Measurements from ENCODE around the gene SUMO4. TPM values are rescaled to one million over a fixed set of nuclear protein-coding genes. Genes with fewer than 3 reads are reported as not detected.

SUMO4 gene
- total RNA-seq, 2 donors from 2014 or later, result 2.0 to 2.4 TPM

GRCh38 chr6:149421132-149421531, 21.1 kb downstream of the SUMO4 start:
- H3K36me3 ChIP-seq, result no peaks in the 10 kb centered on the region
- no peaks in the 10 kb centered on the region for H3K9me3 ChIP-seq
- H3K27ac ChIP-seq, result no peak overlapping the region
- TF ChIP-seq CTCF (IDR thresholded peaks at IDR 0.05) (no peak), POLR2A (IDR thresholded peaks at IDR 0.05) (no peak), POLR2AphosphoS5 (IDR thresholded peaks at IDR 0.05) (no peak)
- no peaks in the 10 kb centered on the region for H3K27me3 ChIP-seq (replicated peaks; ENCODE audit: insufficient read depth)
- H3K4me1 ChIP-seq (replicated peaks), result no peaks in the 10 kb centered on the region
- 81% methylated on average over 5 of the region's 5 CpGs for WGBS
- H3K4me3 ChIP-seq, result no peak overlapping the region
- no peak for DNase-seq (ENCODE audit: low spot score)
- intact Hi-C loops (cut with DNase I), result no loop called here

GRCh38 chr6:149422581-149422980, 22.5 kb downstream of the SUMO4 start:
- Histone ChIP-seq H3K36me3 (no peaks in the 10 kb centered on the region), H3K4me3 (no peak overlapping the region), H3K27me3 (replicated peaks; ENCODE audit: insufficient read depth) (no peaks in the 10 kb centered on the region), H3K9me3 (no peaks in the 10 kb centered on the region), H3K27ac (no peak overlapping the region), H3K4me1 (replicated peaks) (no peaks in the 10 kb centered on the region)
- TF ChIP-seq POLR2A (IDR thresholded peaks at IDR 0.05) (no peak), POLR2AphosphoS5 (IDR thresholded peaks at IDR 0.05) (no peak), CTCF (IDR thresholded peaks at IDR 0.05) (no peak)
- DNase-seq (ENCODE audit: low spot score), result no peak
- WGBS, result 90% methylated on average over 4 of the region's 4 CpGs
- intact Hi-C loops (cut with DNase I), result no loop called here

- Histone ChIP-seq H3K27ac (no peak overlapping the region), H3K27me3 (replicated peaks; ENCODE audit: insufficient read depth) (no peaks in the 10 kb centered on the region), H3K9me3 (no peaks in the 10 kb centered on the region), H3K36me3 (no peaks in the 10 kb centered on the region), H3K4me1 (replicated peaks) (no peaks in the 10 kb centered on the region), H3K4me3 (no peak overlapping the region)
- DNase-seq (ENCODE audit: low spot score), result no peak
- intact Hi-C loops (cut with DNase I), result no loop called here
- TF ChIP-seq POLR2A (IDR thresholded peaks at IDR 0.05) (no peak), POLR2AphosphoS5 (IDR thresholded peaks at IDR 0.05) (no peak), CTCF (IDR thresholded peaks at IDR 0.05) (no peak)
- WGBS, result 66% methylated on average over 7 of the region's 7 CpGs
Observed at GRCh38 chr6:149423964-149424440, 23.9 kb downstream of the SUMO4 start.

- WGBS, result 85% methylated on average over 8 of the region's 8 CpGs
- Histone ChIP-seq H3K36me3 (no peaks in the 10 kb centered on the region), H3K9me3 (no peaks in the 10 kb centered on the region), H3K27me3 (replicated peaks; ENCODE audit: insufficient read depth) (no peaks in the 10 kb centered on the region), H3K27ac (no peak overlapping the region), H3K4me1 (replicated peaks) (no peaks in the 10 kb centered on the region), H3K4me3 (no peak overlapping the region)
- TF ChIP-seq POLR2AphosphoS5 (IDR thresholded peaks at IDR 0.05), result no peak
- TF ChIP-seq CTCF (IDR thresholded peaks at IDR 0.05), result no peak
- no peak for TF ChIP-seq POLR2A (IDR thresholded peaks at IDR 0.05)
- no peak for DNase-seq (ENCODE audit: low spot score)
- intact Hi-C loops (cut with DNase I), result no loop called here
Observed at GRCh38 chr6:149425224-149425623, 25.2 kb downstream of the SUMO4 start.

- TF ChIP-seq POLR2AphosphoS5 (IDR thresholded peaks at IDR 0.05), result no peak
- TF ChIP-seq CTCF (IDR thresholded peaks at IDR 0.05), result no peak
- no peak for TF ChIP-seq POLR2A (IDR thresholded peaks at IDR 0.05)
- Histone ChIP-seq H3K27ac (no peak overlapping the region), H3K36me3 (no peaks in the 10 kb centered on the region), H3K9me3 (no peaks in the 10 kb centered on the region), H3K4me1 (replicated peaks) (no peaks in the 10 kb centered on the region), H3K4me3 (no peak overlapping the region), H3K27me3 (replicated peaks; ENCODE audit: insufficient read depth) (no peaks in the 10 kb centered on the region)
- no peak for DNase-seq (ENCODE audit: low spot score)
- 97% methylated on average over 5 of the region's 5 CpGs for WGBS
- intact Hi-C loops (cut with DNase I), result no loop called here
Observed at GRCh38 chr6:149425754-149426153, 25.7 kb downstream of the SUMO4 start.
